ENCODE results near the gene SLCO4A1. TPM values are rescaled to one million over a fixed set of nuclear protein-coding genes. Genes with fewer than 3 reads are reported as not detected.

SLCO4A1 gene
- total RNA-seq, 2 experiments from 2014 or later, result 66.5 to 68.4 TPM

- ATAC-seq (no peak), DNase-seq (no peak)
- POLR2A ChIA-PET, result interaction anchor here (1.1 kb wide), 1 partner anchor 9 kb away, joined by 3 read pairs; the partner anchor contains the start of gene SLCO4A1
- intact Hi-C loops (cut with micrococcal nuclease), result no loop called here
- Mint-ChIP-seq H3K4me3 (no peak overlapping the region), H3K9me3 (no peaks in the 10 kb centered on the region), H3K36me3 (ENCODE audit: low read depth) (no peaks in the 10 kb centered on the region), H3K27ac (no peak overlapping the region), H3K4me1 (ENCODE audit: low read depth) (no peaks in the 10 kb centered on the region), H3K27me3 (peaks cover 17% of the 10 kb centered on the region)
- TF ChIP-seq CTCF (IDR thresholded peaks at IDR 0.05), result no peak
- CTCF ChIA-PET, result interaction anchor here (1.0 kb wide), 1 partner anchor 9 kb away, joined by 3 read pairs; no protein-coding TSS in a partner anchor
Measured at GRCh38 chr20:62633598-62634329, 8.5 kb upstream of the SLCO4A1 start.

GRCh38 chr20:62634330-62634967, 7.9 kb upstream of the SLCO4A1 start:
- H3K9me3 Mint-ChIP-seq, result no peaks in the 10 kb centered on the region
- no peak for DNase-seq
- POLR2A ChIA-PET, result no interaction called here

DNA sequence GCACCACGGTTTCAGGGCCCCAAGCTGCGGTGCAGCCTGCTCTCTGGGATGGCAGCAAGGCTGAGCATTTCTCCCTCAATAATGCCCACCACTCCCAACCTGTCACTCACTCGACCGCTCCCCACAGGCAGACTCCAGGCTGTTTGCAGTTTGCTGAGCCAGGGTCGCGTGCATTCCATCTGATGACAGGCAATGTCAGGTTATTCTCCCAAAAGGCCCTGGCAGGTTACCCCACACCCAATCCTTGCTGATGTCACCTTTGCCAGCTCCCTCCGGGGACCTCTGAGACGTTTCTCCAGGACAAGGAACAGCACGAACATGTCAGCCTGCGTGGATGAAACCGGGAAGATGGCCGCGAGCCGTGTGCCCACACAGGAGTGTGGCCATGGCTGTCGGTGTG, 7.1 kb upstream of the SLCO4A1 start:
- H3K4me1 Mint-ChIP-seq (ENCODE audit: low read depth), result no peaks in the 10 kb centered on the region
- POLR2A ChIA-PET, result no interaction called here
- H3K9me3 Mint-ChIP-seq, result no peaks in the 10 kb centered on the region
- ATAC-seq (no peak), DNase-seq (no peak)
- no peak overlapping the region for H3K4me3 Mint-ChIP-seq
- H3K27me3 Mint-ChIP-seq, result peaks cover 23% of the 10 kb centered on the region
- CTCF ChIA-PET, result no interaction called here
- H3K27ac Mint-ChIP-seq, result no peak overlapping the region
- no peaks in the 10 kb centered on the region for H3K36me3 Mint-ChIP-seq (ENCODE audit: low read depth)
- intact Hi-C loops (cut with micrococcal nuclease), result no loop called here
- TF ChIP-seq CTCF (IDR thresholded peaks at IDR 0.05), result no peak

More at GRCh38 chr20:62634330-62634967, 7.9 kb upstream of the SLCO4A1 start:
- ATAC-seq, result no peak
- Mint-ChIP-seq H3K4me1 (ENCODE audit: low read depth) (no peaks in the 10 kb centered on the region), H3K4me3 (no peak overlapping the region), H3K36me3 (ENCODE audit: low read depth) (no peaks in the 10 kb centered on the region), H3K27ac (no peak overlapping the region), H3K27me3 (peaks cover 21% of the 10 kb centered on the region)
- CTCF ChIA-PET, result interaction anchor here (1.0 kb wide), 1 partner anchor 8 kb away, joined by 3 read pairs; no protein-coding TSS in a partner anchor
- intact Hi-C loops (cut with micrococcal nuclease), result no loop called here
- no peak for TF ChIP-seq CTCF (IDR thresholded peaks at IDR 0.05)

- ChIA-PET CTCF (no interaction called here), POLR2A (no interaction called here)
- Mint-ChIP-seq H3K4me1 (ENCODE audit: low read depth) (no peaks in the 10 kb centered on the region), H3K36me3 (ENCODE audit: low read depth) (no peaks in the 10 kb centered on the region), H3K9me3 (no peaks in the 10 kb centered on the region), H3K4me3 (no peak overlapping the region), H3K27ac (no peak overlapping the region), H3K27me3 (peaks cover 23% of the 10 kb centered on the region)
- ATAC-seq (no peak), DNase-seq (no peak)
- intact Hi-C loops (cut with micrococcal nuclease), result no loop called here
- no peak for TF ChIP-seq CTCF (IDR thresholded peaks at IDR 0.05)
Measured at GRCh38 chr20:62635852-62636251, 6.5 kb upstream of the SLCO4A1 start.

DNA sequence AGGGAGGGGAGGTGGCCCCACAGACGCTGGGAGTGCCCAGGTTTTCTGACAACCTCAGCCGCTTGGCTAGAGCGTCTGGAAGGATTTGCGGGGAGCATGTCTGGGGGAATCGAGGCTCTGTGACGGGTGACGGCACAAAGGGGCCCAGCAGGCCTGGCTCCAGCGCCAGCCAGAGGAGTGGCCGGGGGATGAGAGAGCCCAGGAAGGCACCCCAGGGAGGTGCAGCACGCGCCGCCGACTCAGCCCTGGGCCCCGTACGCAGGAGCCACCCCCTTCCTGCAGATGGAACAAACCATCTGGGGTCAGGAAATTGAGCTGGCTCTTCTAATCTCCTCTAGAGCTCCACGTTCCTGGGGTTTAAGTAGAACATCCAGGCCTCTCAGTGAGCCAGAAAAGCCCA, 5.9 kb upstream of the SLCO4A1 start:
- intact Hi-C loops (cut with micrococcal nuclease), result no loop called here
- H3K27ac Mint-ChIP-seq, result no peak overlapping the region
- no peak for TF ChIP-seq CTCF (IDR thresholded peaks at IDR 0.05)
- peaks cover 23% of the 10 kb centered on the region for H3K27me3 Mint-ChIP-seq
- ChIA-PET CTCF (interaction anchor here (2.2 kb wide), 1 partner anchor 20 kb away, joined by 5 read pairs; no protein-coding TSS in a partner anchor), POLR2A (no interaction called here)
- ATAC-seq (peak; percentile 71), DNase-seq (peak; percentile 40)
- no peak overlapping the region for H3K4me3 Mint-ChIP-seq
- H3K9me3 Mint-ChIP-seq, result no peaks in the 10 kb centered on the region
- H3K4me1 Mint-ChIP-seq (ENCODE audit: low read depth), result peaks cover 2% of the 10 kb centered on the region
- H3K36me3 Mint-ChIP-seq (ENCODE audit: low read depth), result no peaks in the 10 kb centered on the region
